Endothelial cell (in vitro differentiated cells): ENCODE measurements around the gene GHRL. TPM values are rescaled to one million over a fixed set of nuclear protein-coding genes. Genes with fewer than 3 reads are reported as not detected.
A peak's percentile ranks its signal among the peaks of the same experiment; 100 is the strongest.
"Not testable (repeated sequence)": the region's sequence is repeated elsewhere in the genome, so short reads cannot be mapped to it uniquely, and the experiment has no call there.

Experiments used
- DNase-seq: peaks from one replicate; pipeline ENCODE4 v3.0.0; 2021; ENCODE audit warnings: low spot score
- H3K27ac Mint-ChIP-seq: one replicate; pipeline ENCODE4 v1.8.0; 2021; ENCODE audit warnings: mixed read lengths, inconsistent platforms; ENCODE audit not compliant: unreplicated experiment
- H3K27me3 Mint-ChIP-seq: one replicate; pipeline ENCODE4 v1.8.0; 2021; ENCODE audit warnings: mild to moderate bottlenecking, moderate library complexity, mixed read lengths, inconsistent platforms; ENCODE audit not compliant: unreplicated experiment
- H3K36me3 Mint-ChIP-seq: one replicate; pipeline ENCODE4 v1.8.0; 2021; ENCODE audit warnings: mild to moderate bottlenecking, low read depth, mixed read lengths, inconsistent platforms; ENCODE audit not compliant: unreplicated experiment
- H3K4me1 Mint-ChIP-seq: one replicate; pipeline ENCODE4 v1.8.0; 2021; ENCODE audit warnings: mild to moderate bottlenecking, mixed read lengths, inconsistent platforms; ENCODE audit not compliant: unreplicated experiment
- H3K4me3 Mint-ChIP-seq: one replicate; pipeline ENCODE4 v1.8.0; 2021; ENCODE audit warnings: mild to moderate bottlenecking, mixed read lengths, inconsistent platforms; ENCODE audit not compliant: unreplicated experiment
- H3K9me3 Mint-ChIP-seq: one replicate; pipeline ENCODE4 v1.8.0; 2021; ENCODE audit warnings: mixed read lengths, inconsistent platforms; ENCODE audit not compliant: unreplicated experiment
- total RNA-seq: library from RNA; stranded (reverse); fragmentation: NEBNext Ultra II Directional; extraction: Animal tissue kit (Norgen Biotek cat#: 25700); gene quantifications from one replicate; pipeline ENCODE4 v1.2.1, GENCODE V29; 2021; ENCODE audit not compliant: unreplicated experiment
- TF ChIP-seq, protein P1 (sequence below): fragments of 200-600 bp; sonication (generic); IDR thresholded peaks from one replicate; pipeline ENCODE4 v1.5.0; 2021; ENCODE audit warnings: antibody characterized with exemption; ENCODE audit not compliant: unreplicated experiment

GHRL gene
- total RNA-seq, 1 donor from 2014 or later, result 0.62 TPM

DNA sequence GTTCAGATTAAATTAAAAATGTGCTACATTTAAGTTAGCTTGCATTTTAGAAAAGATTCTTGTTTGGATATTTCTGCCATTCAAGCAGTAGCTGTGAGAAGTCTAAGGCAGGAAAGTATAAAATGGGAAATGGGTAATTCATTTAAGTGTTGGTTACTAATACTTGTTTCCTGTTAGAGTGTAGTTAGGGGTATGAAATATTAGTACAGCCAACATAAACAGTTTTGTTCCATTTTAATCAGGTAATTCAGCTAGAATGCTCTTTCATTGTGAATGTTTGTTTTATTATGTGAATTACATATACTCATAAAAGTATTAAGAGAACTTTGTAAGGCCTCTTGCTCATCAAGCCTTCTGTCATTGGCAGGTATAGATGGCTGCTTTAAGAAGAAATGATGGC, 24.6 kb downstream of the GHRL start:
- Mint-ChIP-seq H3K36me3 (peaks cover 10% of the 10 kb centered on the region), H3K9me3 (no peaks in the 10 kb centered on the region), H3K4me1 (peaks cover 15% of the 10 kb centered on the region), H3K27me3 (no peaks in the 10 kb centered on the region), H3K4me3 (no peak overlapping the region), H3K27ac (no peak overlapping the region)
- no peak for DNase-seq
- TF ChIP-seq, protein P1, sequence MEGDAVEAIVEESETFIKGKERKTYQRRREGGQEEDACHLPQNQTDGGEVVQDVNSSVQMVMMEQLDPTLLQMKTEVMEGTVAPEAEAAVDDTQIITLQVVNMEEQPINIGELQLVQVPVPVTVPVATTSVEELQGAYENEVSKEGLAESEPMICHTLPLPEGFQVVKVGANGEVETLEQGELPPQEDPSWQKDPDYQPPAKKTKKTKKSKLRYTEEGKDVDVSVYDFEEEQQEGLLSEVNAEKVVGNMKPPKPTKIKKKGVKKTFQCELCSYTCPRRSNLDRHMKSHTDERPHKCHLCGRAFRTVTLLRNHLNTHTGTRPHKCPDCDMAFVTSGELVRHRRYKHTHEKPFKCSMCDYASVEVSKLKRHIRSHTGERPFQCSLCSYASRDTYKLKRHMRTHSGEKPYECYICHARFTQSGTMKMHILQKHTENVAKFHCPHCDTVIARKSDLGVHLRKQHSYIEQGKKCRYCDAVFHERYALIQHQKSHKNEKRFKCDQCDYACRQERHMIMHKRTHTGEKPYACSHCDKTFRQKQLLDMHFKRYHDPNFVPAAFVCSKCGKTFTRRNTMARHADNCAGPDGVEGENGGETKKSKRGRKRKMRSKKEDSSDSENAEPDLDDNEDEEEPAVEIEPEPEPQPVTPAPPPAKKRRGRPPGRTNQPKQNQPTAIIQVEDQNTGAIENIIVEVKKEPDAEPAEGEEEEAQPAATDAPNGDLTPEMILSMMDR, result no peak

DNA sequence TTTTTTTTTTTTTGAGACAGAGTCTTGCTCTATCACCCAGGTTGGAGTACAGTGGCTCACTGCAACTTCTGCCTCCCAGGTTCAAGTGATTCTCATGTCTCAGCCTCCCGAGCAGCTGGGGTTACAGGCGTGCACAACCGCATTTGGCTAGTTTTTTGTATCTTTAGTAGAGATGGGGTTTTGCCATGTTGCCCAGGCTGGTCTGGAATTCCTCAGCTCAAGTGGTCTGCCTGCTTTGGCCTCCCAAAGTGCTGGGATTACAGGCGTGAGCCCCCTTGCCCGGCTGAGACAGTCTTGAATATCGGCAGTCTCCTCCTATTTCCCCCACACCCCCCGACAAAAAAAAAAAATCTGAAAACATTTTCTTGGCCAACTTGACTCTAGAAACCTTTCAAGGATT, 25.8 kb downstream of the GHRL start:
- not testable (repeated sequence) for H3K27ac Mint-ChIP-seq, DNase-seq, H3K27me3 Mint-ChIP-seq, H3K9me3 Mint-ChIP-seq, H3K4me3 Mint-ChIP-seq
- peaks cover 11% of the 10 kb centered on the region for H3K36me3 Mint-ChIP-seq
- H3K4me1 Mint-ChIP-seq, result peaks cover 14% of the 10 kb centered on the region

DNA sequence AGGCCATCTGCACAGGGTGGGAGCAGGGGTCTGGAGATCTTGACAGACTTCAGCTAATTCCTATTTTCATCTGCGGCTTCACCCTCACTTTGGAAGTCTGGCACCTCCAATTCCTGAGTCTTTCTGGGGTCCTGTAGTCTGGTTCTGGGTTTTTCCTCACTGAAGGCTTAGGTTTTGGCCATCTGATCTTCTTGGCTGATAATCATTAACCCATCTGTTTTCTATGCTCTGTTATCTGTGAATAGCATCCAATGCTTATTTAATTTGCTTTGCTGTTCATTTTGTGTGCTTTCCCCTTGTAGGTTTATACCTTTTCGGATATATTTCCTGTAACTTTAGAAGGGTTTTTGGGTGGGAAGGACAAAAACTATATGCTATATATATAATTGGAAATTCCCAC, 26.9 kb downstream of the GHRL start:
- DNase-seq, result no peak

DNA sequence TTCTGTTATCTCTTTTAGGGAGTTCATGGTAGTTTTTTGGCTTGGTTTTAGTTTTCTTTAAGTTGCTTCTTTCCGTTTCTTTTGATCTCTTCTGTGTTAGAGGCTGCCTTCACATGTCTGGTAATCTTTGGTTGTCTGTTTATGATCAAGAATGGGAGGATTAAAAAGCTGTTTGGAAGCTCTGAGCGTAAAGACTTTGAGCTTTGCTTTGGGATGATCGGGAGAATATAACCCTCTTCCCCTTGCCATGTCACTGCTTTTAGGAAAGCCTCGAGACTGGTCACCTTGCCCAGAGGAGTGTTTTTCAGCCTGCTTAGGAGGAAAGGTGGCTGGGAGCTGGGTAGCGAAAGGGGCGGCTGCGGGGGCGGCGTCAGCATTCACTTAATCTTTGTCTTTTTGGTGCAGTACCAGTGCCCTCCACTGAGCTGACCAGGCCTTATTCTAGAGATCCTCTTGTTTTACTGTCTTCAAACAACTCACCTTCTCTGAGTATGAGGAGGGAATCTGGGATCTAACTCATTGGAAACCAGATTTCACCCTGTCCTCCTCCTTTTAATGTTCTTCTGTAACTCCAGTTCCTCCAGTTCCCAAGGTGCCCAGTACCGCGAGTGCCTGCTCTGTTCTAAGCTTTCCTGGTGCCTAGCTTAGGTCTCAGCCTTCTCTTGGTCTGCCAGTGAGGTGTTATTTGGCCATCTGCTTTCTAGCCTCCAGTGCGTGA, 28.9 kb downstream of the GHRL start:
- Mint-ChIP-seq H3K9me3 (no peaks in the 10 kb centered on the region), H3K36me3 (peaks cover 30% of the 10 kb centered on the region), H3K4me1 (peaks cover 14% of the 10 kb centered on the region), H3K4me3 (peak overlapping the region; percentile 32), H3K27ac (peak overlapping the region; percentile 82), H3K27me3 (no peaks in the 10 kb centered on the region)
- TF ChIP-seq, protein P1, result peak; percentile 89
- DNase-seq, result peak; percentile 59

More for the DNA sequence above, 26.9 kb downstream of the GHRL start:
- TF ChIP-seq, protein P1, result no peak
- no peaks in the 10 kb centered on the region for H3K27me3 Mint-ChIP-seq
- H3K4me3 Mint-ChIP-seq, result peak overlapping the region; percentile 75
- H3K27ac Mint-ChIP-seq, result no peak overlapping the region
- H3K4me1 Mint-ChIP-seq, result peaks cover 14% of the 10 kb centered on the region
- no peaks in the 10 kb centered on the region for H3K9me3 Mint-ChIP-seq
- peaks cover 20% of the 10 kb centered on the region for H3K36me3 Mint-ChIP-seq

DNA sequence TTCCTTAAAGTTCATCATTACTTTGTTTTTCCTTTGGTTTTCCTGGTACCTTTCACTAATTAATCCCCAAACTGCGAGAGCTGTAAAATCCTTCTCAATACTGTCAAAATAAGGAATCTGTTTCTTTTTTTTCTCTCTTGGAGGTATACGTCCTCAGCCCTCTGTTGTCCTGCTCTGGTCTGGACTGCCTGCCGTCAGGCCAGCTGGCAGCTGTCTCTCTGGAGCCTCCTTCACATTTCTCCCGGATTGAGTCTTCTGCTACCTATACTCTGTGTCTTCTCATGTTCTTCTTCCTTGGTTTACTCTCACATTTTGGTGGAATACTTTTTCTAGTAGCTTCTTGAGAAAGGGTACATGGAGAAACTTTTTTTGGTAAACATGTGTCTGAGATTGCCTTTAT, 30.7 kb downstream of the GHRL start:
- no peak for DNase-seq
- Mint-ChIP-seq H3K4me3 (no peak overlapping the region), H3K36me3 (peaks cover 30% of the 10 kb centered on the region), H3K27ac (no peak overlapping the region), H3K9me3 (no peaks in the 10 kb centered on the region), H3K4me1 (peaks cover 14% of the 10 kb centered on the region), H3K27me3 (no peaks in the 10 kb centered on the region)
- TF ChIP-seq, protein P1, result no peak
